Measurements from ENCODE around the gene KLK2.

Gene KLK2

GRCh38 chr19:50928831-50929230, 55.6 kb downstream of the KLK2 start:
- no peak for DNase-seq

All from stimulated activated CD4-positive, alpha-beta T cell treated with anti-CD3 and anti-CD28 coated beads, Interleukin-1b, Interleukin-23, amount 100 ng/mL, for 48 hours (primary cell).